PC-9 (cell line): ENCODE results near the gene ZNF573. TPM values are rescaled to one million over a fixed set of nuclear protein-coding genes. Genes with fewer than 3 reads are reported as not detected.

Experiments used
- BruUV-seq: library from RNA; stranded (reverse); fragments of 400-500 nt; replicated peaks from 2 replicates; lab custom pipeline; 2021; lab: Mats Ljungman, UMichigan
- CTCF ChIA-PET: fragments of 300-600 bp; sonication (Branson Sonifier 250); formaldehyde crosslinking; loops from one replicate; lab custom pipeline; 2022; ENCODE audit warnings: antibody characterized with exemption; lab: Charles Lee
- POLR2A ChIA-PET: fragments of 300-600 bp; sonication (Branson Sonifier 250); formaldehyde crosslinking; loops from one replicate; lab custom pipeline; 2022; ENCODE audit warnings: antibody characterized with exemption; ENCODE audit not compliant: unreplicated experiment; lab: Charles Lee
- DNase-seq, 2 experiments: peaks; one replicate each; pipeline versions ENCODE4 v3.0.0 to v3.0.0-alpha.2; 2015 to 2022; ENCODE audit warnings: mixed read lengths in 1 of 2
- H2AFZ ChIP-seq: fragments of 200-600 bp; sonication (generic); 2 replicates; pipeline ENCODE4 v1.8.1; 2017; ENCODE audit warnings: antibody characterized with exemption
- H3F3A ChIP-seq: fragments of 200-600 bp; sonication (generic); 2 replicates; pipeline ENCODE4 v1.8.1; 2017; ENCODE audit warnings: antibody characterized with exemption, mild to moderate bottlenecking, low read depth; ENCODE audit not compliant: insufficient read depth
- H3K27ac ChIP-seq: fragments of 200-600 bp; sonication (generic); 2 replicates; pipeline ENCODE4 v1.6.1; 2016; ENCODE audit warnings: mixed run types
- H3K27me3 ChIP-seq: fragments of 200-600 bp; sonication (generic); 2 replicates; pipeline ENCODE4 v1.6.1; 2016; ENCODE audit warnings: low read depth, mixed run types; ENCODE audit not compliant: insufficient read depth
- H3K36me3 ChIP-seq: fragments of 200-600 bp; sonication (generic); 2 replicates; pipeline ENCODE4 v1.6.1; 2016; ENCODE audit warnings: low read depth, mixed run types
- H3K4me1 ChIP-seq: fragments of 200-600 bp; sonication (generic); replicated peaks from 2 replicates; pipeline ENCODE4 v1.6.1; 2016; ENCODE audit warnings: mixed run types; ENCODE audit not compliant: insufficient read depth
- H3K4me2 ChIP-seq: fragments of 200-600 bp; sonication (generic); 2 replicates; pipeline ENCODE4 v1.6.1; 2017; ENCODE audit warnings: mixed run types
- H3K4me3 ChIP-seq: fragments of 200-600 bp; sonication (generic); 2 replicates; pipeline ENCODE4 v1.6.1; 2016; ENCODE audit warnings: mixed run types
- H3K79me2 ChIP-seq: fragments of 200-600 bp; sonication (generic); 2 replicates; pipeline ENCODE4 v1.6.1; 2017; ENCODE audit warnings: low read depth, mixed run types
- H3K9me2 ChIP-seq: fragments of 200-600 bp; sonication (generic); 2 replicates; pipeline ENCODE4 v1.8.1; 2017; ENCODE audit warnings: mild to moderate bottlenecking; ENCODE audit not compliant: insufficient read depth
- H3K9me3 ChIP-seq: fragments of 200-600 bp; sonication (generic); 2 replicates; pipeline ENCODE4 v1.8.1; 2016; ENCODE audit warnings: low read depth; ENCODE audit not compliant: insufficient read depth
- H4K20me1 ChIP-seq: fragments of 200-600 bp; sonication (generic); 2 replicates; pipeline ENCODE4 v1.8.1; 2017; ENCODE audit not compliant: insufficient read depth
- CTCF ChIP-seq: fragments of 200-600 bp; sonication (generic); conservative IDR thresholded peaks from 2 replicates; pipeline ENCODE4 v1.6.1; 2017; ENCODE audit warnings: mixed run types, antibody characterized with exemption, mild to moderate bottlenecking, moderate library complexity
- EZH2 ChIP-seq: fragments of 200-600 bp; sonication (generic); IDR thresholded peaks from 2 replicates; pipeline ENCODE4 v1.8.0; 2017; ENCODE audit warnings: antibody characterized with exemption, low read depth
- intact Hi-C: fragments of 100-400 bp; cut with micrococcal nuclease; formaldehyde crosslinking; loops from one replicate; pipeline ENCODE4 v1.10.0; 2022; ENCODE audit not compliant: unreplicated experiment
- total RNA-seq: library from RNA; stranded (reverse); gene quantifications from 2 replicates; pipeline ENCODE4 v1.2.3, GENCODE V29; 2021

Gene ZNF573
- total RNA-seq, 1 experiment from 2014 or later = 7.9 TPM

DNA sequence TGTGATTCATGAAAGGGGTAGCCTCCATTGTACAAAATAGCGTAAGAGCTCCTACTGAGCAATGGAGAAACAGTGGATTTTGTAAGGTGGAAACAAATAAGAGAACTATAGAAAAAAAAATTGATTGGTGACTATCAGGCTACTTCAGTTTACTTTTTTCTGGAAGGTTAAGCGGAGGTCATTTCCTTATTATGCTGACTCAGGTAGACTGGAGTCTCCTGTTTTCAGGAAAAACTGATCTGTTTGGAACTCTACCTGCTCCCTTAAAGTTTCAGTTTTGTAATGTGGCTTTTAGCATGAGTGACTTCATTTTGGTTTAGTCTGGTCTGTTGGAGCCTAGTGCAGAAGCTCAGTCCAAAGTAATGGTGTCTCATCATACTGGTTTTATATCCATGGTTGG is 63.2 kb downstream of the ZNF573 start:
- DNase-seq = no peak
- Histone ChIP-seq H3K9me2 (no peaks in the 10 kb centered on the region), H4K20me1 (no peaks in the 10 kb centered on the region), H3K4me2 (no peak overlapping the region), H3K9me3 (peaks cover 22% of the 10 kb centered on the region), H3F3A (0 out of 2 replicates have a peak, but pooled peaks cover 4% of the 10 kb centered on the region), H3K4me1 (peaks cover 11% of the 10 kb centered on the region; the same call in 1 of the 2 replicates), H3K79me2 (peaks cover 14% of the 10 kb centered on the region), H3K36me3 (peaks cover 14% of the 10 kb centered on the region), H3K27ac (no peak overlapping the region), H2AFZ (no peak overlapping the region), H3K4me3 (no peak overlapping the region), H3K27me3 (no peaks in the 10 kb centered on the region)
- no peak for TF ChIP-seq CTCF
- TF ChIP-seq EZH2 = no peak
- BruUV-seq = no TSS peak
- intact Hi-C loops = no loop called here
- ChIA-PET POLR2A (no interaction called here), CTCF (no interaction called here)

- intact Hi-C loops = no loop called here
- CTCF ChIA-PET = no interaction called here
Measured at GRCh38 chr19:37706052-37706605, 73.3 kb downstream of the ZNF573 start.

DNA sequence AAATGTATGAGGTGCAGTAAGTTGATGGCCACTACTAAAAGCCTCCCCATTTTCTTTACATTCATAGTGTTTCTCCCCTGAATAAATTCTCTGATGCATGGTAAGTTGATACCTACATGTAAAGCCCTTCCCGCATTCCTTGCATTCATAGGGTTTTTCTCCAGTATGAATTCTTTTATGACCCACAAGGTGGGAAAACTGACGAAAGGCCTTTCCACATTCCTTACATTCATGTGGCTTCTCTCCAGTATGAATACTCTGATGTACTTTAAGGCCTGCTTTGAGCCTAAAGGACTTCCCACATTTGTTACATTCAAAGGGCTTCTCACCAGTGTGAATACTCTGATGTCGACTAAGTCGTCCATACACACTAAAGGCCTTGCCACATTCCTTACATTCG is 80.3 kb downstream of the ZNF573 start:
- Histone ChIP-seq H3F3A (no peaks in the 10 kb centered on the region), H3K79me2 (no peaks in the 10 kb centered on the region), H3K4me1 (no peaks in the 10 kb centered on the region), H3K36me3 (peaks cover 33% of the 10 kb centered on the region), H2AFZ (no peak overlapping the region), H4K20me1 (no peaks in the 10 kb centered on the region), H3K9me2 (no peaks in the 10 kb centered on the region), H3K27ac (no peak overlapping the region), H3K27me3 (no peaks in the 10 kb centered on the region), H3K9me3 (peaks cover 56% of the 10 kb centered on the region), H3K4me2 (no peak overlapping the region), H3K4me3 (no peak overlapping the region)
- POLR2A ChIA-PET = no interaction called here
- intact Hi-C loops = no loop called here
- no peak for TF ChIP-seq EZH2
- no peak for TF ChIP-seq CTCF
- BruUV-seq = no TSS peak
- CTCF ChIA-PET = no interaction called here
- no peak for DNase-seq

More at GRCh38 chr19:37706052-37706605, 73.3 kb downstream of the ZNF573 start:
- Histone ChIP-seq H3K9me3 (peaks cover 17% of the 10 kb centered on the region), H3K9me2 (no peaks in the 10 kb centered on the region), H3K79me2 (no peaks in the 10 kb centered on the region), H3K36me3 (peaks cover 41% of the 10 kb centered on the region), H3K4me3 (no peak overlapping the region), H2AFZ (no peak overlapping the region), H3K4me2 (no peak overlapping the region), H3K4me1 (no peaks in the 10 kb centered on the region), H3K27me3 (no peaks in the 10 kb centered on the region), H4K20me1 (no peaks in the 10 kb centered on the region), H3K27ac (no peak overlapping the region), H3F3A (no peaks in the 10 kb centered on the region)
- TF ChIP-seq CTCF (no peak), EZH2 (no peak)
- no TSS peak for BruUV-seq
- POLR2A ChIA-PET = no interaction called here
- DNase-seq = no peak
